Adrenal gland (tissue), 12 donors: ENCODE measurements around the gene ZFR. TPM values are rescaled to one million over a fixed set of nuclear protein-coding genes. Genes with fewer than 3 reads are reported as not detected.
A peak's percentile ranks its signal among the peaks of the same experiment; 100 is the strongest.
"Not testable (repeated sequence)": the region's sequence is repeated elsewhere in the genome, so short reads cannot be mapped to it uniquely, and the experiment has no call there.

Experiments
- DNase-seq, 7 donors: peaks; one replicate each; pipeline ENCODE4 v3.0.0-alpha.2; 2019 to 2020
- H3K27ac ChIP-seq, 5 donors: fragments of 200-600 bp; sonication (generic) in 4 of 5; 1 replicate in 3 of 5; 2 replicates in 2 of 5; pipeline versions ENCODE4 v1.5.1 to v1.8.0; 2016 to 2020; ENCODE audit warnings: mild to moderate bottlenecking in 1 of 5
- H3K27me3 ChIP-seq: fragments of 200-600 bp; 2 replicates; pipeline ENCODE4 v1.8.0; 2021
- H3K36me3 ChIP-seq, 2 donors: fragments of 200-600 bp; replicated peaks in 1 of 2; 1 replicate in 1 of 2; 2 replicates in 1 of 2; pipeline versions ENCODE4 v1.5.1 to v1.8.0; 2018 to 2022
- H3K4me1 ChIP-seq, 2 donors: fragments of 200-600 bp; replicated peaks in 1 of 2; 1 replicate in 1 of 2; 2 replicates in 1 of 2; pipeline versions ENCODE4 v1.5.1 to v1.8.0; 2018 to 2021
- H3K4me3 ChIP-seq, 4 donors: fragments of 200-600 bp; sonication (generic) in 3 of 4; one replicate each; pipeline ENCODE4 v1.5.1; 2016 to 2018
- H3K9me3 ChIP-seq, 3 donors: fragments of 200-600 bp; sonication (generic) in 1 of 3; replicated peaks in 1 of 3; 1 replicate in 2 of 3; 2 replicates in 1 of 3; pipeline versions ENCODE4 v1.5.1 to v1.8.0; 2016 to 2021
- POLR2A ChIP-seq, 2 donors: fragments of 450-650 bp; IDR thresholded peaks; one replicate each; pipeline ENCODE4 v1.6.1; 2017; ENCODE audit warnings: antibody characterized with exemption in 2 of 2, mild to moderate bottlenecking in 2 of 2, moderate library complexity in 1 of 2
- WGBS, 4 donors: extraction: QIAGEN DNeasy Blood & Tissue Kit in 2 of 4; methylation state at CpG; one replicate each; pipeline versions ENCODE4 v1.1.5 to v1.1.7; 2013 to 2017; 5-methylcytosine and 5-hydroxymethylcytosine counted together
- intact Hi-C, 2 donors: fragments of 100-400 bp; cut with DNase I; formaldehyde crosslinking; loops; one replicate each; pipeline versions ENCODE4 v1.14.1 to v1.15.0; 2022 to 2023
- polyA plus RNA-seq, 3 donors: library from polyadenylated mRNA; stranded (reverse); fragments of 200-250 nt in 2 of 3; fragments of 350-450 nt in 1 of 3; fragmentation: Illumina TruSeq in 1 of 3; extraction: RNeasy Lipid Tissue Mini Kit (QIAGEN cat#74804) in 1 of 3; gene quantifications; one replicate each; pipeline ENCODE4 v1.2.3, GENCODE V29; 2013 to 2014
- total RNA-seq, 9 donors: library from RNA; depleted of rRNA in 4 of 9; stranded (reverse); fragments of >200 nt in 4 of 9; fragments of 120-200 nt in 1 of 9; fragmentation: NEBNext Ultra II Directional in 1 of 9; extraction: Animal tissue kit (Norgen Biotek cat#: 25700) in 1 of 9; gene quantifications; one replicate each; pipeline versions ENCODE4 v1.1.0 to v1.2.4, GENCODE V29; 2013 to 2023
- TF ChIP-seq, protein P1 (sequence below), 6 experiments: fragments of 450-650 bp in 4 of 6; fragments of 200-600 bp in 2 of 6; sonication (generic) in 1 of 6; IDR thresholded peaks; 1 replicate in 5 of 6; 2 replicates in 1 of 6; pipeline versions ENCODE4 v1.5.1 to v1.8.0; 2016 to 2021; ENCODE audit warnings: antibody characterized with exemption in 6 of 6, mild to moderate bottlenecking in 2 of 6, moderate library complexity in 1 of 6
- donor health status: healthy with polysubstance abuse.
- donor health status: Bipolar disorder and iron deficiency.
- donor health status: DM: yes; HTN: yes; CAD: no.
- donor health status: DM: no; HTN: no; CAD: no.
- donor health status: DM: no; HTN: no; CAD: no.
- donor health status: DM: yes; HTN: yes; CAD: no.

The ZFR gene
- total and polyA plus RNA-seq, 12 donors, result 29.4 to 154 (median 72.7) TPM

DNA sequence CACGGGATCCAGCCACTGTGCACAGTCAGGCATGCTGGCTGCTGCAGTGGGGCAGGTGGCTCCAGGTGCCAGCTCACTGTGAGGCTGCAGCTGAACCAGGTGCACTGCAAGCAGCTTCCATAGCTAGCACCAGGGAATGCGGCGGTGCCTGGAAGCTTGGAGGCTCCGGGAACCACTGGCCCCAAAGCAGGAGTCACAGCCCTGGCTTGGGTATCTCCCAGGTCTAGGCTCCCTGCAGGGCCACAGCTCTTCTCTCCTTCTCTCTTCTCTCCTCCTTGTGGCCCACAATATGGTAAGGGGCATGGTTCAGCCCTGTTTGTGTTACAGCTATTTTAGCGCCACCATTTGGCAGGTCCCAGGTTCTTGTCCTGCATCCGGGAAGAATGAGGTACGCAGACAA, 125.1 kb downstream of the ZFR start:
- DNase-seq, result no peak
- intact Hi-C loops, result no loop called here
- H3K27me3 ChIP-seq, result no peaks in the 10 kb centered on the region

DNA sequence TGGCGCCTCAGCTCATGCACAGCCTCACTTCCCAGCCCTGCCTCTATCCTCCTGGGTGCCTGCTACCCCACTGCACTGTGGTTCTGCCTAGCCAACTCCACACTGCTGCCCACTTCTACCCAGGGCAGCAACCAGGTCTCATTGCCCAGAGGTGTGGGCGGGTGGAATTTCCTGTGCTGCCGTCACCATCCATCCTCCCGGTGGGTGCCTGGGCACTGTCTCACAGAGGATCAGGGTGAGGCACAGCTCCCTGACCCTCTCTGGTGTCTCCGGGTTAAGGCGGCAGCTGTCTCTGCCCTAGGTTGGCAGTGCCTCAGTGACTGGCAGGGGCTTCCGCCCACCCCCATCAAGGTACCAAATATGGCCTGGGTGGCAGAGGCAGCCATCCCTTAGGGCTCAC, 127.5 kb downstream of the ZFR start:
- Histone ChIP-seq H3K36me3 (no peaks in the 10 kb centered on the region), H3K9me3 (no peaks in the 10 kb centered on the region), H3K27ac (no peak overlapping the region), H3K4me1 (no peaks in the 10 kb centered on the region), H3K27me3 (no peaks in the 10 kb centered on the region), H3K4me3 (no peak overlapping the region)
- 71 to 90% (median 84%) methylated on average over 3 to 7 of the region's 7 CpGs for WGBS, 4 donors
- DNase-seq, result peak in 1 of 7 donors; percentile 46
- TF ChIP-seq, protein P1, sequence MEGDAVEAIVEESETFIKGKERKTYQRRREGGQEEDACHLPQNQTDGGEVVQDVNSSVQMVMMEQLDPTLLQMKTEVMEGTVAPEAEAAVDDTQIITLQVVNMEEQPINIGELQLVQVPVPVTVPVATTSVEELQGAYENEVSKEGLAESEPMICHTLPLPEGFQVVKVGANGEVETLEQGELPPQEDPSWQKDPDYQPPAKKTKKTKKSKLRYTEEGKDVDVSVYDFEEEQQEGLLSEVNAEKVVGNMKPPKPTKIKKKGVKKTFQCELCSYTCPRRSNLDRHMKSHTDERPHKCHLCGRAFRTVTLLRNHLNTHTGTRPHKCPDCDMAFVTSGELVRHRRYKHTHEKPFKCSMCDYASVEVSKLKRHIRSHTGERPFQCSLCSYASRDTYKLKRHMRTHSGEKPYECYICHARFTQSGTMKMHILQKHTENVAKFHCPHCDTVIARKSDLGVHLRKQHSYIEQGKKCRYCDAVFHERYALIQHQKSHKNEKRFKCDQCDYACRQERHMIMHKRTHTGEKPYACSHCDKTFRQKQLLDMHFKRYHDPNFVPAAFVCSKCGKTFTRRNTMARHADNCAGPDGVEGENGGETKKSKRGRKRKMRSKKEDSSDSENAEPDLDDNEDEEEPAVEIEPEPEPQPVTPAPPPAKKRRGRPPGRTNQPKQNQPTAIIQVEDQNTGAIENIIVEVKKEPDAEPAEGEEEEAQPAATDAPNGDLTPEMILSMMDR (IDR thresholded peaks at IDR 0.05), result no peak
- no peak for TF ChIP-seq POLR2A (IDR thresholded peaks at IDR 0.05)
- intact Hi-C loops, result no loop called here

More for the DNA sequence above, 125.1 kb downstream of the ZFR start:
- no peak overlapping the region for H3K27ac ChIP-seq
- WGBS, 4 donors, result 74 to 92% (median 84%) methylated on average over 6 to 7 of the region's 7 CpGs
- H3K36me3 ChIP-seq, result no peaks in the 10 kb centered on the region
- no peaks in the 10 kb centered on the region for H3K9me3 ChIP-seq
- no peaks in the 10 kb centered on the region for H3K4me1 ChIP-seq
- no peak for TF ChIP-seq POLR2A (IDR thresholded peaks at IDR 0.05)
- TF ChIP-seq, protein P1 (IDR thresholded peaks at IDR 0.05), result no peak
- no peak overlapping the region for H3K4me3 ChIP-seq

DNA sequence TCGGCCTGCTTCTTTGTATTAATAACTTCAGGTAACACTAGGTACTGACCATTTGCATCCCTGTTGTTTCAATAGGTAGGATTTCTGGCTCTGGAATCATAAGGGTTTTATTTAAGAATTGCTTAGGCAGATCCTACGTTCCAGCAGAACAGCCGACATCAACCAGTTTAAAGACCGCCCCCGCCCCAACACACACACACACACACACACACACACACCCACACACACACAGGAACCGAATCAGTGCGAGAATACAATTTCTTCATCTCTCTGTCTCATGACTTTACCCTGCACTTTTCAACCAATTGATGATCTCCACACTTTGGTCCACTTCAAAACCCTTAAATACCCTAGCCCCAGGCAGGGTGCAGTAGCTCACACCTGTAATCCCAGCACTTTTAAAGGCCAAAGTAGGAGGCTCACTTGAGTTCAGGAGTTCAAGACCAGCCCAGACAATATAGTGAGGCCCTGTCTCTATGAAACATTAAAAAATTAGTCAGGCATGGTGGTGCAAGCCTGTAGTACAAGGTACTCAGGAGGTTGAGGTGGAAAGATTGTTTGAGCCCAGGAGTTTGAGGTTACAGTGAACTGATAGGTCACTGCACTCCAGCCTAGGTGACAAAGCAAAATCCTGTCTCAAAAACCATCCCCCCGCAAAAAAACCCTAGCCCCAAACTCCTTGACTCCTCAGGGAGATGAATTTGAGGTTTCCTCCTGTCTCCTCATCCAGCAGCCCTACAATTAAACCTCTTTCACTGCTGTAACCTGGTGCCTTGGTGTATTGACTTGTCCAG, 129.1 kb downstream of the ZFR start:
- intact Hi-C loops, result no loop called here
- 83 to 94% (median 85%) methylated on average over 8 of the region's 8 CpGs for whole genome bisulfite sequencing, 4 donors
- Histone ChIP-seq H3K4me1 (peaks cover 0 to 11% of the 10 kb centered on the region in 2 donors), H3K4me3 (no peak overlapping the region), H3K27ac (no peak overlapping the region), H3K27me3 (no peaks in the 10 kb centered on the region), H3K9me3 (no peaks in the 10 kb centered on the region), H3K36me3 (no peaks in the 10 kb centered on the region)
- peak in 1 of 7 donors; percentile 7 for DNase-seq
- TF ChIP-seq POLR2A (IDR thresholded peaks at IDR 0.05), result no peak
- TF ChIP-seq, protein P1 (IDR thresholded peaks at IDR 0.05), result no peak

DNA sequence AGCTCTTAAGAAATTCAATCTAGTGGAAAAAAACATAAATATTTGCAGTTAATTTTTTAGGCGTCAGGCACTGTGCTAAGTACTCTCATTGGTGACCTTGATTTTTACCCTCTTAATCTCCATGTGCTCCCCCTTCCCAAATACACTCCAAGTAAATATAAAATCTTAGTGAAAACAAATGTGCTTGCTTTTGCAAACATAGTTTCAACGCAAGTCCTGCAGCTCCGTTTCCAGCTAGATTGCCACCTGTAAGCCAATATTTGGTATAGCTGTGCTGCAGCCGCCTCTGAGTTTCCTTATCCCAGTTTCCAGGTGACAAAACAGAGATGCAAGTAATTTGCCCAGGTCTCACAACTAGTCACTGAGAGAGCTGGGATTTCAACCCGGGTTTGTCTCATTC, 129.9 kb downstream of the ZFR start:
- no peak for TF ChIP-seq POLR2A (IDR thresholded peaks at IDR 0.05)
- TF ChIP-seq, protein P1 (IDR thresholded peaks at IDR 0.05), result no peak
- H3K4me3 ChIP-seq, result no peak overlapping the region
- intact Hi-C loops, result no loop called here
- no peak overlapping the region for H3K27ac ChIP-seq
- DNase-seq, result peak in 1 of 7 donors; percentile 45
- WGBS, 4 donors, result 84 to 88% (median 86%) methylated on average over 5 of the region's 5 CpGs
- no peaks in the 10 kb centered on the region for H3K36me3 ChIP-seq
- H3K9me3 ChIP-seq, result no peaks in the 10 kb centered on the region
- peaks cover 4 to 11% of the 10 kb centered on the region in 2 donors for H3K4me1 ChIP-seq
- no peaks in the 10 kb centered on the region for H3K27me3 ChIP-seq

DNA sequence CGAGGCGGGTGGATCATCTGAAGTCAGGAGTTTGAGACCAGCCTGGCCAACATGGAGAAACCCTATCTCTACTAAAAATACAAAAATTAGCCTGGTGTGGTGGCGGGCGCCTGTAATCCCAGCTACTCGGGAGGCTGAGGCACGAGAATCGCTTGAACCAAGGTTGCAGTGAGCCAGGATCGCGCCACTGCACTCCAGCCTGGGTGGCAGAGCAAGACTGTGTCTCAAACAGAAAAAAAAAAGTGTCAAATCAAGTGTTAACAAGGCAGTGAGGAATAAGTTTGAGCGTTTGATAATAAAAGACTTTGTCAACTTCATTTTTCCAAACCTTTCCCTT, 130.4 kb downstream of the ZFR start:
- H3K27ac ChIP-seq, DNase-seq, H3K27me3 ChIP-seq, intact Hi-C loops, H3K36me3 ChIP-seq, H3K4me3 ChIP-seq, H3K9me3 ChIP-seq: not testable (repeated sequence)
- WGBS, 4 donors, result 85 to 90% (median 86%) methylated on average over 10 of the region's 10 CpGs
- peaks cover 8 to 16% of the 10 kb centered on the region in 2 donors for H3K4me1 ChIP-seq
